AG04450 (cell line): Measurements from ENCODE around the gene PCDHB10. TPM values are rescaled to one million over a fixed set of nuclear protein-coding genes. Genes with fewer than 3 reads are reported as not detected.

ENCODE experiments used
- CTCF ChIA-PET: fragments of 300-600, 350-600 bp; formaldehyde crosslinking; extraction: SDS; loops from one replicate; lab custom pipeline; 2022; ENCODE audit warnings: antibody characterized with exemption, inconsistent platforms; lab: Charles Lee
- POLR2A ChIA-PET: fragments of 350-600 bp; formaldehyde crosslinking; extraction: SDS; loops from one replicate; lab custom pipeline; 2021; ENCODE audit warnings: antibody characterized with exemption, inconsistent platforms; lab: Yijun Ruan, JAX
- DNase-seq: peaks from one replicate; pipeline ENCODE4 v3.0.0-alpha.2; 2011; ENCODE audit warnings: low read depth, low spot score
- H3K27ac ChIP-seq: one replicate; pipeline ENCODE4 v1.5.1; 2012; ENCODE audit warnings: low read depth, low read length, control low read depth
- H3K27me3 ChIP-seq: one replicate; pipeline ENCODE4 v1.6.0; 2012; ENCODE audit warnings: low read length; ENCODE audit not compliant: control insufficient read depth, insufficient read depth
- H3K4me3 ChIP-seq: 2 replicates; pipeline ENCODE4 v1.5.1; 2011; ENCODE audit warnings: mild to moderate bottlenecking, low read depth, low read length, control low read depth
- H3K9me3 ChIP-seq: 2 replicates; pipeline ENCODE4 v1.5.1; 2012; ENCODE audit warnings: low read length; ENCODE audit not compliant: control insufficient read depth, insufficient read depth
- polyA plus RNA-seq: library from polyadenylated mRNA; depleted of rRNA; stranded (reverse); fragments of >200 nt; gene quantifications from 2 replicates; pipeline ENCODE4 v1.2.3, GENCODE V29; 2011; rRNA removed
- TF ChIP-seq, protein P1 (sequence below): IDR thresholded peaks from 2 replicates; pipeline ENCODE4 v1.5.1; 2011; ENCODE audit warnings: low read depth, low read length, control low read depth, inconsistent platforms

The PCDHB10 gene
- polyA plus RNA-seq, 1 experiment: 0.74 TPM

DNA sequence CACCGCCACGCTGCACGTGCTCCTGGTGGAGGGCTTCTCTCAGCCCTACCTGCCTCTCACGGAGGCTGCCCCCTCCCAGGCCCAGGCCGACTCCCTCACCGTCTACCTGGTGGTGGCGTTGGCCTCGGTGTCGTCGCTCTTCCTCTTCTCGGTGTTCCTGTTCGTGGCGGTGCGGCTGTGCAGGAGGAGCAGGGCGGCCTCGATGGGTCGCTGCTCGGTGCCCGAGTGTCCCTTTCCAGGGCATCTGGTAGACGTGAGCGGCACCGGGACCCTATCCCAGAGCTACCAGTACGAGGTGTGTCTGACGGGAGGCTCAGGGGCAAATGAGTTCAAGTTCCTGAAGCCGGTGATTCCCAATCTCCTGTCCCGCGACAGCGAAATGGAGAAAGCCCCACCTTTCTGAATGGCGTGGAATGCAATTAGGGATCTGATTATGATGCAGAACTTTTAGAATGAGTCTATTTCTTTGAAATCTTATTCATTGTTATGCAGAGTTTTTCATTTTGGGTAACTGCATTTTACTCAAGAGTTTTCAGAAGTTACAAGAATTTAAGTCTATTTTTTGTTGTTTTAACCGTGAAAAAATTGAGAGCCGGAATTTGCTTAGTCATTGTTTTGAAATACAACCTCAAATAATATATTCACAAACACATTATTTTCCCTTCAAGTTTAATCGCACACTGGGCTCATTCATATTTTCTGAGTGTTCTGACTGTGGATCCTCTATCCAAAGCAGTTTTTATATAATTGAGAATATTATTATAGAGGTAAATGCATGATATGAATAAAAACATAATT, 44.6 kb downstream of the PCDHB10 start:
- ChIA-PET POLR2A (no interaction called here), CTCF (no interaction called here)
- Histone ChIP-seq H3K27ac (no peak overlapping the region), H3K4me3 (no peak overlapping the region), H3K9me3 (peaks cover 32% of the 10 kb centered on the region), H3K27me3 (no peaks in the 10 kb centered on the region)
- no peak for DNase-seq
- TF ChIP-seq, protein P1, sequence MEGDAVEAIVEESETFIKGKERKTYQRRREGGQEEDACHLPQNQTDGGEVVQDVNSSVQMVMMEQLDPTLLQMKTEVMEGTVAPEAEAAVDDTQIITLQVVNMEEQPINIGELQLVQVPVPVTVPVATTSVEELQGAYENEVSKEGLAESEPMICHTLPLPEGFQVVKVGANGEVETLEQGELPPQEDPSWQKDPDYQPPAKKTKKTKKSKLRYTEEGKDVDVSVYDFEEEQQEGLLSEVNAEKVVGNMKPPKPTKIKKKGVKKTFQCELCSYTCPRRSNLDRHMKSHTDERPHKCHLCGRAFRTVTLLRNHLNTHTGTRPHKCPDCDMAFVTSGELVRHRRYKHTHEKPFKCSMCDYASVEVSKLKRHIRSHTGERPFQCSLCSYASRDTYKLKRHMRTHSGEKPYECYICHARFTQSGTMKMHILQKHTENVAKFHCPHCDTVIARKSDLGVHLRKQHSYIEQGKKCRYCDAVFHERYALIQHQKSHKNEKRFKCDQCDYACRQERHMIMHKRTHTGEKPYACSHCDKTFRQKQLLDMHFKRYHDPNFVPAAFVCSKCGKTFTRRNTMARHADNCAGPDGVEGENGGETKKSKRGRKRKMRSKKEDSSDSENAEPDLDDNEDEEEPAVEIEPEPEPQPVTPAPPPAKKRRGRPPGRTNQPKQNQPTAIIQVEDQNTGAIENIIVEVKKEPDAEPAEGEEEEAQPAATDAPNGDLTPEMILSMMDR: no peak

DNA sequence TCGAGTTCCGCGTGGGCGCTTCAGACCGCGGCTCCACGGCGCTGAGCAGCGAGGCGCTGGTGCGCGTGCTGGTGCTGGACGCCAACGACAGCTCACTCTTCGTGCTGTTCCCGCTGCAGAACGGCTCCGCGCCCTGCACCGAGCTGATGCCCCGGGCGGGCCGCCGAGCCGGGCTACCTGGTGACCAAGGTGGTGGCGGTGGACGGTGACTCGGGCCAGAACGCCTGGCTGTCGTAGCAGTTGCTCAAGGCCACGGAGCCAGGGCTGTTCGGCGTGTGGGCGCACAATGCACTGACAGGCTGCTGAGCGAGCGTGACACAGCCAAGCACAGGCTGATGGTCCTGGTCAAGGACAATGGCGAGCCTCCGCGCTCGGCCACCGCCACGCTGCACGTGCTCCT, 49.3 kb downstream of the PCDHB10 start:
- peaks cover 39% of the 10 kb centered on the region for H3K9me3 ChIP-seq
- TF ChIP-seq, protein P1: no peak
- ChIA-PET POLR2A (no interaction called here), CTCF (no interaction called here)
- H3K27me3 ChIP-seq: no peaks in the 10 kb centered on the region
- H3K27ac ChIP-seq: no peak overlapping the region
- DNase-seq: no peak
- no peak overlapping the region for H3K4me3 ChIP-seq

Other genes starting within 250 kb of the PCDHB10 start
- gene PCDHAC2, start 225.9 kb upstream of the PCDHB10 start, polyA plus RNA-seq: not detected in 2 replicates
- gene PCDHB1, start 141.0 kb upstream of the PCDHB10 start, polyA plus RNA-seq: not detected in 2 replicates
- 0.86 and 1.1 TPM in 2 replicates for gene PCDHB2, start 97.7 kb upstream of the PCDHB10 start, polyA plus RNA-seq
- gene PCDHB3, start 91.9 kb upstream of the PCDHB10 start, polyA plus RNA-seq: 0.12 and 0.15 TPM in 2 replicates
- gene PCDHB4, start 70.5 kb upstream of the PCDHB10 start, polyA plus RNA-seq: 0.04 and 0.06 TPM in 2 replicates
- gene PCDHB5, start 57.1 kb upstream of the PCDHB10 start, polyA plus RNA-seq: 0.68 and 0.72 TPM in 2 replicates
- 0.21 TPM in 2 replicates for gene PCDHB6, start 42.3 kb upstream of the PCDHB10 start, polyA plus RNA-seq
- 0.61 and 0.62 TPM in 2 replicates for gene PCDHB7, start 19.7 kb upstream of the PCDHB10 start, polyA plus RNA-seq
- 0.20 and 0.25 TPM in 2 replicates for gene PCDHB8, start 14.6 kb upstream of the PCDHB10 start, polyA plus RNA-seq
- 0.45 and 0.66 TPM in 2 replicates for gene PCDHB16, start 10.0 kb upstream of the PCDHB10 start, polyA plus RNA-seq
- gene PCDHB9, start 5.2 kb upstream of the PCDHB10 start, polyA plus RNA-seq: 0.22 and 0.45 TPM in 2 replicates
- gene PCDHB11, start 7.3 kb downstream of the PCDHB10 start, polyA plus RNA-seq: 0.16 and 0.25 TPM in 2 replicates
- gene PCDHB12, start 16.4 kb downstream of the PCDHB10 start, polyA plus RNA-seq: 0.32 and 0.40 TPM in 2 replicates
- gene PCDHB13, start 21.6 kb downstream of the PCDHB10 start, polyA plus RNA-seq: 0.60 and 0.73 TPM in 2 replicates
- 0.98 and 1.1 TPM in 2 replicates for gene PCDHB14, start 31.0 kb downstream of the PCDHB10 start, polyA plus RNA-seq
- 0.88 and 0.93 TPM in 2 replicates for gene PCDHB15, start 53.0 kb downstream of the PCDHB10 start, polyA plus RNA-seq
- gene SLC25A2, start 111.7 kb downstream of the PCDHB10 start, polyA plus RNA-seq: not detected in 2 replicates
- gene TAF7, start 128.4 kb downstream of the PCDHB10 start, polyA plus RNA-seq: 60.3 and 71.0 TPM in 2 replicates
- 1.9 and 2.2 TPM in 2 replicates for gene PCDHGA1, start 138.2 kb downstream of the PCDHB10 start, polyA plus RNA-seq
- gene PCDHGA2, start 146.4 kb downstream of the PCDHB10 start, polyA plus RNA-seq: 6.1 and 6.3 TPM in 2 replicates
- 0.92 and 1.2 TPM in 2 replicates for gene PCDHGA3, start 151.5 kb downstream of the PCDHB10 start, polyA plus RNA-seq
- 3.2 TPM in 2 replicates for gene PCDHGB1, start 157.7 kb downstream of the PCDHB10 start, polyA plus RNA-seq
- 6.3 and 7.6 TPM in 2 replicates for gene PCDHGA4, start 162.7 kb downstream of the PCDHB10 start, polyA plus RNA-seq
- gene PCDHGB2, start 167.6 kb downstream of the PCDHB10 start, polyA plus RNA-seq: 4.6 and 4.8 TPM in 2 replicates
- gene PCDHGA5, start 171.8 kb downstream of the PCDHB10 start, polyA plus RNA-seq: 1.4 and 1.8 TPM in 2 replicates
- 3.6 and 4.3 TPM in 2 replicates for gene PCDHGB3, start 177.9 kb downstream of the PCDHB10 start, polyA plus RNA-seq
- 4.7 and 4.8 TPM in 2 replicates for gene PCDHGA6, start 181.5 kb downstream of the PCDHB10 start, polyA plus RNA-seq
- gene PCDHGA7, start 190.4 kb downstream of the PCDHB10 start, polyA plus RNA-seq: 2.7 TPM in 2 replicates
- gene PCDHGB4, start 195.3 kb downstream of the PCDHB10 start, polyA plus RNA-seq: 10.3 and 10.9 TPM in 2 replicates
- 0.93 and 1.1 TPM in 2 replicates for gene PCDHGA8, start 200.3 kb downstream of the PCDHB10 start, polyA plus RNA-seq
- 12.5 TPM in 2 replicates for gene PCDHGB5, start 205.6 kb downstream of the PCDHB10 start, polyA plus RNA-seq
- 6.4 and 8.0 TPM in 2 replicates for gene PCDHGA9, start 210.4 kb downstream of the PCDHB10 start, polyA plus RNA-seq
- gene PCDHGB6, start 215.7 kb downstream of the PCDHB10 start, polyA plus RNA-seq: 3.3 and 3.8 TPM in 2 replicates
- 9.2 and 11.7 TPM in 2 replicates for gene PCDHGA10, start 220.6 kb downstream of the PCDHB10 start, polyA plus RNA-seq
- gene PCDHGB7, start 225.3 kb downstream of the PCDHB10 start, polyA plus RNA-seq: 16.2 and 17.0 TPM in 2 replicates
- 7.5 and 7.7 TPM in 2 replicates for gene PCDHGA11, start 228.7 kb downstream of the PCDHB10 start, polyA plus RNA-seq
- gene PCDHGA12, start 238.2 kb downstream of the PCDHB10 start, polyA plus RNA-seq: 3.4 and 4.3 TPM in 2 replicates